ENCODE measurements around the gene TMBIM1.
A peak's percentile ranks its signal among the peaks of the same experiment; 100 is the strongest.

Gene TMBIM1

GRCh38 chr2:218292048-218293014 lies at the start of gene TMBIM1:
Gene TMBIM1 (minus strand): TSS chr2:218292503. CDS start chr2:218282141, 10,362 bp downstream.
- DNase-seq = no peak

GRCh38 chr2:218341381-218341780 lies 49.1 kb upstream of the TMBIM1 start:
- DNase-seq = no peak

- DNase-seq = no peak
Observed at GRCh38 chr2:218340656-218341055, 48.4 kb upstream of the TMBIM1 start.

GRCh38 chr2:218334531-218334930 lies 42.2 kb upstream of the TMBIM1 start:
- no peak for DNase-seq

- DNase-seq = no peak
Observed at GRCh38 chr2:218332920-218333645, 40.8 kb upstream of the TMBIM1 start.

GRCh38 chr2:218332288-218332687 lies 40.0 kb upstream of the TMBIM1 start:
- no peak for DNase-seq

GRCh38 chr2:218331745-218332144 lies 39.4 kb upstream of the TMBIM1 start:
- no peak for DNase-seq

- no peak for DNase-seq
Observed at GRCh38 chr2:218329826-218330593, 37.7 kb upstream of the TMBIM1 start.

GRCh38 chr2:218329027-218329825 lies 36.9 kb upstream of the TMBIM1 start:
- no peak for DNase-seq

GRCh38 chr2:218328294-218328693 lies 36.0 kb upstream of the TMBIM1 start:
- DNase-seq = no peak

GRCh38 chr2:218327451-218328210 lies 35.3 kb upstream of the TMBIM1 start:
- no peak for DNase-seq

GRCh38 chr2:218326315-218326714 lies 34.0 kb upstream of the TMBIM1 start:
- no peak for DNase-seq

GRCh38 chr2:218325566-218326160 lies 33.4 kb upstream of the TMBIM1 start:
- no peak for DNase-seq

GRCh38 chr2:218323526-218324472 lies 31.5 kb upstream of the TMBIM1 start:
- no peak for DNase-seq

- peak in 1 of 2 experiments; percentile 50 for DNase-seq
Observed at GRCh38 chr2:218322768-218323525, 30.6 kb upstream of the TMBIM1 start.

GRCh38 chr2:218320704-218321336 lies 28.5 kb upstream of the TMBIM1 start:
- no peak for DNase-seq

- DNase-seq = no peak
Observed at GRCh38 chr2:218319813-218320365, 27.6 kb upstream of the TMBIM1 start.

- DNase-seq = no peak
Observed at GRCh38 chr2:218318241-218318640, 25.9 kb upstream of the TMBIM1 start.
